H9 (cell line): ENCODE measurements around the gene DYNLT2B. TPM values are rescaled to one million over a fixed set of nuclear protein-coding genes. Genes with fewer than 3 reads are reported as not detected.

Experiments used
- DNase-seq: peaks from one replicate; pipeline ENCODE4 v3.0.0-alpha.2; 2017
- H2AFZ ChIP-seq: one replicate; pipeline ENCODE4 v1.6.1; 2013; ENCODE audit warnings: mild to moderate bottlenecking, low read length, control low read depth, moderate library complexity
- H2AK5ac ChIP-seq: 2 replicates; pipeline ENCODE4 v1.6.1; 2013; ENCODE audit warnings: low read length, control low read depth, mixed read lengths; ENCODE audit not compliant: insufficient read length
- H2BK120ac ChIP-seq: one replicate; pipeline ENCODE4 v1.6.1; 2013; ENCODE audit warnings: low read depth, mild to moderate bottlenecking, low read length, control low read depth, inconsistent platforms; ENCODE audit not compliant: poor library complexity, severe bottlenecking
- H2BK12ac ChIP-seq: 2 replicates; pipeline ENCODE4 v1.6.1; 2013; ENCODE audit warnings: low read length, control low read depth, mixed read lengths, low read depth; ENCODE audit not compliant: insufficient read length
- H2BK15ac ChIP-seq: 2 replicates; pipeline ENCODE4 v1.6.1; 2013; ENCODE audit warnings: low read depth, low read length, control low read depth
- H2BK20ac ChIP-seq: one replicate; pipeline ENCODE4 v1.6.1; 2013; ENCODE audit warnings: low read depth, mild to moderate bottlenecking, low read length, control low read depth, inconsistent platforms; ENCODE audit not compliant: poor library complexity, severe bottlenecking
- H2BK5ac ChIP-seq: 2 replicates; pipeline ENCODE4 v1.6.1; 2013; ENCODE audit warnings: low read length, control low read depth, mixed read lengths; ENCODE audit not compliant: insufficient read length
- H3K14ac ChIP-seq: 2 replicates; pipeline ENCODE4 v1.6.1; 2013; ENCODE audit warnings: low read length, control low read depth; ENCODE audit not compliant: insufficient read depth
- H3K18ac ChIP-seq: 2 replicates; pipeline ENCODE4 v1.6.1; 2013; ENCODE audit warnings: low read depth, mild to moderate bottlenecking, mixed read lengths, low read length, control low read depth; ENCODE audit not compliant: insufficient read length
- H3K23ac ChIP-seq: 2 replicates; pipeline ENCODE4 v1.6.1; 2013; ENCODE audit warnings: low read length, control low read depth, mixed read lengths, low read depth; ENCODE audit not compliant: insufficient read length
- H3K23me2 ChIP-seq: 2 replicates; pipeline ENCODE4 v1.6.1; 2013; ENCODE audit warnings: low read depth, mild to moderate bottlenecking, mixed read lengths, low read length, control low read depth; ENCODE audit not compliant: insufficient read length, poor library complexity, severe bottlenecking
- H3K27ac ChIP-seq: 2 replicates; pipeline ENCODE4 v1.5.1; 2013; ENCODE audit warnings: low read length, control low read depth, mixed read lengths, low read depth; ENCODE audit not compliant: insufficient read length
- H3K27me3 ChIP-seq: 2 replicates; pipeline ENCODE4 v1.6.1; 2013; ENCODE audit warnings: low read length, control low read depth, inconsistent platforms; ENCODE audit not compliant: insufficient read depth
- H3K4ac ChIP-seq: 2 replicates; pipeline ENCODE4 v1.6.1; 2013; ENCODE audit warnings: low read depth, mild to moderate bottlenecking, control low read depth, inconsistent platforms, low read length, moderate library complexity
- H3K4me1 ChIP-seq: 2 replicates; pipeline ENCODE4 v1.6.1; 2013; ENCODE audit warnings: low read length, control low read depth, inconsistent platforms; ENCODE audit not compliant: insufficient read depth
- H3K4me2 ChIP-seq: 2 replicates; pipeline ENCODE4 v1.6.1; 2013; ENCODE audit warnings: low read length, control low read depth, mixed read lengths; ENCODE audit not compliant: insufficient read length, insufficient read depth
- H3K56ac ChIP-seq: 2 replicates; pipeline ENCODE4 v1.6.1; 2013; ENCODE audit warnings: low read depth, mild to moderate bottlenecking, mixed read lengths, low read length, control low read depth; ENCODE audit not compliant: insufficient read length
- H3K79me1 ChIP-seq: 2 replicates; pipeline ENCODE4 v1.6.1; 2013; ENCODE audit warnings: low read depth, mild to moderate bottlenecking, moderate library complexity, low read length, control low read depth, inconsistent platforms; ENCODE audit not compliant: insufficient read depth, poor library complexity, severe bottlenecking
- H3K79me2 ChIP-seq: 2 replicates; pipeline ENCODE4 v1.6.1; 2013; ENCODE audit warnings: low read length, control low read depth, inconsistent platforms; ENCODE audit not compliant: insufficient read depth
- H3K9ac ChIP-seq: 2 replicates; pipeline ENCODE4 v1.6.1; 2013; ENCODE audit warnings: low read length, control low read depth, mixed read lengths; ENCODE audit not compliant: insufficient read length; ENCODE audit errors: extremely low read depth
- H3K9me3 ChIP-seq: one replicate; pipeline ENCODE4 v1.6.1; 2013; ENCODE audit warnings: low read depth, low read length, inconsistent platforms; ENCODE audit not compliant: control insufficient read depth
- H3T11ph ChIP-seq: one replicate; pipeline ENCODE4 v1.6.1; 2013; ENCODE audit warnings: mild to moderate bottlenecking, low read length, control low read depth, inconsistent platforms
- H4K20me1 ChIP-seq: one replicate; pipeline ENCODE4 v1.6.1; 2013; ENCODE audit not compliant: control insufficient read depth, insufficient read length, insufficient read depth
- H4K5ac ChIP-seq: 2 replicates; pipeline ENCODE4 v1.6.1; 2013; ENCODE audit warnings: low read depth, mild to moderate bottlenecking, mixed read lengths, low read length, control low read depth; ENCODE audit not compliant: insufficient read length
- H4K8ac ChIP-seq: replicated peaks from 2 replicates; pipeline ENCODE4 v1.6.1; 2013; ENCODE audit warnings: low read length, control low read depth, mixed read lengths, low read depth; ENCODE audit not compliant: insufficient read length
- H4K91ac ChIP-seq: 2 replicates; pipeline ENCODE4 v1.6.1; 2013; ENCODE audit warnings: low read depth, mild to moderate bottlenecking, moderate library complexity, mixed read lengths, low read length, control low read depth; ENCODE audit not compliant: insufficient read length
- H3K27ac Mint-ChIP-seq, 3 experiments: 2 replicates in 2 of 3; 3 replicates in 1 of 3; pipeline ENCODE4 v1.8.0; 2020 to 2021; ENCODE audit warnings: mixed read lengths in 3 of 3, mild to moderate bottlenecking in 1 of 3, moderate library complexity in 1 of 3
- H3K27me3 Mint-ChIP-seq: 2 replicates; pipeline ENCODE4 v1.8.0; 2021; ENCODE audit warnings: low read depth, mild to moderate bottlenecking, moderate library complexity, mixed read lengths
- H3K36me3 Mint-ChIP-seq, 3 experiments: 2 replicates in 2 of 3; 3 replicates in 1 of 3; pipeline ENCODE4 v1.8.0; 2020 to 2021; ENCODE audit warnings: low read depth in 3 of 3, mixed read lengths in 3 of 3; ENCODE audit not compliant: insufficient read depth in 1 of 3
- H3K4me1 Mint-ChIP-seq, 2 experiments: 2 replicates each; pipeline ENCODE4 v1.8.0; 2020; ENCODE audit warnings: mixed read lengths in 2 of 2
- H3K4me3 Mint-ChIP-seq, 2 experiments: 2 replicates in 1 of 2; 3 replicates in 1 of 2; pipeline ENCODE4 v1.8.0; 2020 to 2021; ENCODE audit warnings: mild to moderate bottlenecking in 2 of 2, mixed read lengths in 2 of 2, moderate library complexity in 1 of 2
- H3K9me3 Mint-ChIP-seq, 2 experiments: 2 replicates in 1 of 2; 3 replicates in 1 of 2; pipeline ENCODE4 v1.8.0; 2020; ENCODE audit warnings: mild to moderate bottlenecking in 2 of 2, mixed read lengths in 2 of 2, moderate library complexity in 1 of 2
- whole genome bisulfite sequencing: extraction: QIAGEN DNeasy Blood & Tissue Kit; methylation state at CpG from one replicate; pipeline ENCODE4 v1.1.7; 2013; ENCODE audit warnings: missing lambda C conversion rate, low lambda C conversion rate, mixed read lengths; ENCODE audit not compliant: insufficient read length; ENCODE audit errors: extremely low coverage; 5-methylcytosine and 5-hydroxymethylcytosine counted together
- total RNA-seq: library from RNA; stranded (reverse); gene quantifications from 2 replicates; pipeline ENCODE4 v1.2.1, GENCODE V29; 2021
- TF ChIP-seq, protein P1 (sequence below): fragments of 200-600 bp; sonication (generic); conservative IDR thresholded peaks from 3 replicates; pipeline ENCODE4 v1.8.0; 2021; ENCODE audit warnings: antibody characterized with exemption, mild to moderate bottlenecking

DYNLT2B gene
- total RNA-seq, 1 experiment from 2014 or later, result 12.4 TPM

DNA sequence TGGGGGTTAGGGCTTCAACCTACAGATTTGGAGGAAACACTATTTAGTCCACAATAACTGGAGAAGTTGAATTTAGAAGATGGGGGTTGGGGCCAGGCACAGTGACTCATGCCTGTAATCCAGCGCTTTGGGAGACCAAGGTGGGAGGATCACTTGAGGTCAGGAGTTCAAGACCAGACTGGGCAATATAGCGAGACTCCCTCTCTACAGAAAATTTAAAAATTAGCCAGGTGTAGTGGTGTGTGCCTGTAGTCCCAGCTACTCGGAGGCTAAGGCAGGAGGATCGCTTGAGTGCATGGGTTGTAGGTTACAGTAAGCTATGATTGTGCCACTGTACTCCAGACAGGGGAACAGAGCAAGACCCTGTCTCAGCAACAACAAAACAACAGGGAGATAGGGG, 5.0 kb upstream of the DYNLT2B start:
- H4K91ac ChIP-seq, result no peak overlapping the region
- H3K4me2 ChIP-seq, result no peak overlapping the region
- no peaks in the 10 kb centered on the region for H3K4me1 ChIP-seq
- no peak overlapping the region for H2BK5ac ChIP-seq
- no peak overlapping the region for H2BK15ac ChIP-seq
- no peak overlapping the region for H4K8ac ChIP-seq
- no peaks in the 10 kb centered on the region for H3K23me2 ChIP-seq
- H2BK20ac ChIP-seq, result no peak overlapping the region
- TF ChIP-seq, protein P1, sequence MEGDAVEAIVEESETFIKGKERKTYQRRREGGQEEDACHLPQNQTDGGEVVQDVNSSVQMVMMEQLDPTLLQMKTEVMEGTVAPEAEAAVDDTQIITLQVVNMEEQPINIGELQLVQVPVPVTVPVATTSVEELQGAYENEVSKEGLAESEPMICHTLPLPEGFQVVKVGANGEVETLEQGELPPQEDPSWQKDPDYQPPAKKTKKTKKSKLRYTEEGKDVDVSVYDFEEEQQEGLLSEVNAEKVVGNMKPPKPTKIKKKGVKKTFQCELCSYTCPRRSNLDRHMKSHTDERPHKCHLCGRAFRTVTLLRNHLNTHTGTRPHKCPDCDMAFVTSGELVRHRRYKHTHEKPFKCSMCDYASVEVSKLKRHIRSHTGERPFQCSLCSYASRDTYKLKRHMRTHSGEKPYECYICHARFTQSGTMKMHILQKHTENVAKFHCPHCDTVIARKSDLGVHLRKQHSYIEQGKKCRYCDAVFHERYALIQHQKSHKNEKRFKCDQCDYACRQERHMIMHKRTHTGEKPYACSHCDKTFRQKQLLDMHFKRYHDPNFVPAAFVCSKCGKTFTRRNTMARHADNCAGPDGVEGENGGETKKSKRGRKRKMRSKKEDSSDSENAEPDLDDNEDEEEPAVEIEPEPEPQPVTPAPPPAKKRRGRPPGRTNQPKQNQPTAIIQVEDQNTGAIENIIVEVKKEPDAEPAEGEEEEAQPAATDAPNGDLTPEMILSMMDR, result no peak
- H3T11ph ChIP-seq, result no peak overlapping the region
- Mint-ChIP-seq H3K4me1 (peaks cover 19 to 26% of the 10 kb centered on the region in 2 experiments), H3K9me3 (no peaks in the 10 kb centered on the region), H3K27ac (no peak overlapping the region), H3K4me3 (no peak overlapping the region; a peak in 1 of 5 replicates), H3K27me3 (no peaks in the 10 kb centered on the region), H3K36me3 (no peaks in the 10 kb centered on the region)
- no peak overlapping the region for H3K18ac ChIP-seq
- no peak overlapping the region for H3K27ac ChIP-seq
- no peak overlapping the region for H2BK120ac ChIP-seq
- no peaks in the 10 kb centered on the region for H4K20me1 ChIP-seq
- H2AFZ ChIP-seq, result no peak overlapping the region
- no CpG with 5 or more reads among the region's 4 CpGs for WGBS
- H3K9ac ChIP-seq, result no peak overlapping the region
- H2AK5ac ChIP-seq, result no peak overlapping the region
- no peak overlapping the region for H4K5ac ChIP-seq
- H3K27me3 ChIP-seq, result no peaks in the 10 kb centered on the region
- no peaks in the 10 kb centered on the region for H3K79me2 ChIP-seq
- H3K23ac ChIP-seq, result no peak overlapping the region
- H3K4ac ChIP-seq, result no peak overlapping the region
- no peak overlapping the region for H2BK12ac ChIP-seq
- H3K9me3 ChIP-seq, result no peaks in the 10 kb centered on the region
- no peak for DNase-seq
- no peak overlapping the region for H3K56ac ChIP-seq
- no peaks in the 10 kb centered on the region for H3K79me1 ChIP-seq
- no peak overlapping the region for H3K14ac ChIP-seq
